H1 (cell line): Measurements from ENCODE around the gene VPS13C. TPM values are rescaled to one million over a fixed set of nuclear protein-coding genes. Genes with fewer than 3 reads are reported as not detected.

Experiments
- CTCF ChIP-seq, 3 experiments: IDR thresholded peaks; 1 replicate in 2 of 3; 2 replicates in 1 of 3; pipeline versions ENCODE4 v1.5.1 to v1.6.1; 2011; ENCODE audit warnings: low read length in 3 of 3, mild to moderate bottlenecking in 3 of 3, inconsistent platforms in 2 of 3, low read depth in 1 of 3, moderate library complexity in 1 of 3; ENCODE audit not compliant: insufficient read depth in 1 of 3; ENCODE audit errors: control extremely low read depth in 1 of 3
- GABPA ChIP-seq: IDR thresholded peaks from 2 replicates; pipeline ENCODE4 v1.6.1; 2011; ENCODE audit warnings: mild to moderate bottlenecking, low read length, moderate library complexity, borderline replicate concordance; ENCODE audit not compliant: insufficient read depth
- polyA plus RNA-seq, 7 experiments: library from polyadenylated mRNA; depleted of rRNA in 3 of 7; stranded (reverse) in 5 of 7; unstranded in 2 of 7; fragments of >200 nt in 5 of 7; fragments of 200-250 nt in 2 of 7; gene quantifications; 1 replicate in 5 of 7; 2 replicates in 1 of 7; 4 replicates in 1 of 7; pipeline versions ENCODE4 v1.2.1 to v1.2.3, GENCODE V29; 2011 to 2013; ENCODE audit warnings: missing spikeins in 2 of 7, mixed read lengths in 2 of 7
- total RNA-seq: library from RNA; stranded (reverse); fragmentation: NEBNext Ultra II Directional; extraction: Animal tissue kit (Norgen Biotek cat#: 25700); gene quantifications from 2 replicates; pipeline ENCODE4 v1.2.1, GENCODE V29; 2021

The VPS13C gene
- total and polyA plus RNA-seq, 2 of the 8 experiments (the other 6 are each of a cell fraction or from before 2014, with no cell fraction given), result 4.8 to 18.8 TPM

GRCh38 chr15:62057341-62057980 is 2.8 kb downstream of the VPS13C start (continued):
- no peak for TF ChIP-seq CTCF (IDR thresholded peaks at IDR 0.05; ENCODE audit: control extremely low read depth in 1 of 3, insufficient read depth in 1 of 3, low read depth in 1 of 3, low read length in 3 of 3)
- TF ChIP-seq GABPA, result no peak
